Effector memory CD8-positive, alpha-beta T cell (primary cell): ENCODE results near the gene CLEC2A.

Source experiments
- ATAC-seq: fragments of 150-1000 bp; cut with Tn5 transposase; replicated peaks from 2 replicates; pipeline ENCODE4 v1.10.0; 2021; ENCODE audit warnings: mild to moderate bottlenecking, moderate library complexity
- DNase-seq, 3 experiments: peaks; one replicate each; pipeline ENCODE4 v3.0.0; 2021
- H3K27ac Mint-ChIP-seq, 2 donors: one replicate each; pipeline ENCODE4 v1.8.0; 2022; ENCODE audit warnings: mild to moderate bottlenecking in 2 of 2, mixed read lengths in 2 of 2, moderate library complexity in 2 of 2
- H3K27me3 Mint-ChIP-seq, 2 donors: one replicate each; pipeline ENCODE4 v1.8.0; 2022; ENCODE audit warnings: mixed read lengths in 2 of 2
- H3K36me3 Mint-ChIP-seq: one replicate; pipeline ENCODE4 v1.8.0; 2022; ENCODE audit warnings: mild to moderate bottlenecking, moderate library complexity, mixed read lengths; ENCODE audit not compliant: insufficient read depth
- H3K4me1 Mint-ChIP-seq, 2 donors: one replicate each; pipeline ENCODE4 v1.8.0; 2022; ENCODE audit warnings: low read depth in 2 of 2, mixed read lengths in 2 of 2
- H3K4me3 Mint-ChIP-seq, 2 donors: one replicate each; pipeline ENCODE4 v1.8.0; 2022; ENCODE audit warnings: mild to moderate bottlenecking in 2 of 2, mixed read lengths in 2 of 2, moderate library complexity in 2 of 2
- H3K9me3 Mint-ChIP-seq, 2 donors: one replicate each; pipeline ENCODE4 v1.8.0; 2022; ENCODE audit warnings: mixed read lengths in 2 of 2

The CLEC2A gene

DNA sequence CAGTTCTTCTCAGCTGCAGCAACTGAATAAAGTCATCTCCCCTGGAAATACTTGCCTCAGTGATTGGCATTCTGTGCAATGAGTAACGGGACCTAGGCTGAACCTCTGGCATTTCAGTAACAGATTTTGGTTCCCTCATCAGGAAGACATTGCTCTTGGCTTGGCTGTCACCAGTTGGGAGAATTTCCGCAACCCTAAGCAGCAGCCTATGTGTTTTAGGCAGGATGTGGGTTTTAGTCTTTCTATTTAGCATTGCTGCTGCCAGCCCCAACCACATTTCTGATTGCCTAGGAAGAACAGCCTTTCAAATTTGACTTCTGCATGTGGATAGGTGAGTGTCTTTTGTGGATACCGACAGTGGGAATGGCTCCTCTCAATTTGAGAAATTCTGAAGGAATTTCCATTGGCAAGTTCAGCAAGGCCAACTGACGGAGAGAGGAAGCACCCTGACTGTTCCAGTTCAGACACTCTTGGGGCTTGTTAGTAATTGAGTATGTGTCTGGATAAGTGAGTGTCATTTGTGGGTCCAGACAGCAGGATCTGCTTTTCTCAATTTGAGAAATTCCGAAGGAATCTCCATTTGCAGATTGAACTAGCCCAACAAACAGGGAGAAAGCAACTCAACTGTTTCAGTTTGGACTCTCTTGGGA, 19.0 kb upstream of the CLEC2A start:
- peaks cover 22 to 32% of the 10 kb centered on the region in 2 donors for H3K4me1 Mint-ChIP-seq
- no peaks in the 10 kb centered on the region for H3K27me3 Mint-ChIP-seq
- peak overlapping the region; percentile 56 to 67 for H3K4me3 Mint-ChIP-seq
- no peaks in the 10 kb centered on the region for H3K9me3 Mint-ChIP-seq
- H3K36me3 Mint-ChIP-seq, result no peaks in the 10 kb centered on the region
- DNase-seq (peak; percentile 25 to 45 (median 27)), ATAC-seq (peak; percentile 94)
- H3K27ac Mint-ChIP-seq, result peak overlapping the region; percentile 69 to 71

- ATAC-seq, result peak; percentile 58
- no peaks in the 10 kb centered on the region for H3K9me3 Mint-ChIP-seq
Observed at GRCh38 chr12:9948606-9949296, 16.6 kb upstream of the CLEC2A start.

GRCh38 chr12:9947674-9948073, 15.5 kb upstream of the CLEC2A start:
- DNase-seq (no peak), ATAC-seq (no peak)
- no peaks in the 10 kb centered on the region for H3K27me3 Mint-ChIP-seq
- H3K4me1 Mint-ChIP-seq, result peaks cover 25 to 43% of the 10 kb centered on the region in 2 donors
- H3K27ac Mint-ChIP-seq, result peak overlapping the region in 1 of 2 donors; percentile 1
- no peaks in the 10 kb centered on the region for H3K9me3 Mint-ChIP-seq
- H3K36me3 Mint-ChIP-seq, result no peaks in the 10 kb centered on the region
- no peak overlapping the region for H3K4me3 Mint-ChIP-seq

More at GRCh38 chr12:9948606-9949296, 16.6 kb upstream of the CLEC2A start:
- no peak for DNase-seq
- Mint-ChIP-seq H3K4me3 (peak overlapping the region in 1 of 2 donors; percentile 25), H3K27ac (peak overlapping the region in 1 of 2 donors; percentile 1), H3K27me3 (no peaks in the 10 kb centered on the region), H3K4me1 (peaks cover 25 to 38% of the 10 kb centered on the region in 2 donors), H3K36me3 (no peaks in the 10 kb centered on the region)

GRCh38 chr12:9944391-9944790, 12.2 kb upstream of the CLEC2A start:
- DNase-seq (no peak), ATAC-seq (no peak)
- peaks cover 11 to 28% of the 10 kb centered on the region in 2 donors for H3K4me1 Mint-ChIP-seq
- peak overlapping the region in 1 of 2 donors; percentile 3 for H3K4me3 Mint-ChIP-seq
- H3K27ac Mint-ChIP-seq, result no peak overlapping the region
- no peaks in the 10 kb centered on the region for H3K36me3 Mint-ChIP-seq
- no peaks in the 10 kb centered on the region for H3K9me3 Mint-ChIP-seq
- H3K27me3 Mint-ChIP-seq, result peaks cover 0 to 11% of the 10 kb centered on the region in 2 donors

GRCh38 chr12:9943240-9943639, 11.1 kb upstream of the CLEC2A start:
- Mint-ChIP-seq H3K36me3 (no peaks in the 10 kb centered on the region), H3K4me1 (peaks cover 5 to 17% of the 10 kb centered on the region in 2 donors), H3K27ac (no peak overlapping the region), H3K27me3 (peaks cover 0 to 22% of the 10 kb centered on the region in 2 donors), H3K4me3 (peak overlapping the region; percentile 61 to 75), H3K9me3 (no peaks in the 10 kb centered on the region)
- DNase-seq (no peak), ATAC-seq (peak; percentile 71)

- H3K27me3 Mint-ChIP-seq, result peaks cover 0 to 22% of the 10 kb centered on the region in 2 donors
Observed at GRCh38 chr12:9941838-9942237, 9.7 kb upstream of the CLEC2A start.

DNA sequence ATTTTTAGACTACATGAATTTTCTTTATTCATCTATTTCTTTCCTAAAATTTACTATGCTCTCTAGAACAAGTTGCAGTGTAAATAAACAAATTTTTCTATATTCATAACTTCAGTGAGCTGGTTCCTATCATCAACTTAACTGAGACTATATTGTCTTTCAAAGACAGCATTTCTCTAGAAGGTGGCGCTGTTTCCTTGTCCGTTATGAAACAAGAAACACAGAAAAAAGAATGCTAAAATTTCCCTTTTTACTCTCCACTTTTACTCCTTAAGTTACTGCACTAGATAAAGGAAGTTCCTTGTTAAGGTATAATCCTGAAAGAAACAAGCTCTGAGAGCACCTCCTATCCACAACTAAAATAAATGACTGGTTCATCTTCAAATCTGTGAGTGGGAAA, 8.2 kb upstream of the CLEC2A start:
- Mint-ChIP-seq H3K9me3 (no peaks in the 10 kb centered on the region), H3K36me3 (no peaks in the 10 kb centered on the region), H3K4me1 (peaks cover 4 to 11% of the 10 kb centered on the region in 2 donors), H3K27ac (no peak overlapping the region), H3K4me3 (no peak overlapping the region), H3K27me3 (peaks cover 0 to 22% of the 10 kb centered on the region in 2 donors)
- DNase-seq, result no peak
- ATAC-seq, result no peak

More at GRCh38 chr12:9941838-9942237, 9.7 kb upstream of the CLEC2A start:
- no peak overlapping the region for H3K27ac Mint-ChIP-seq
- ATAC-seq, result no peak
- H3K9me3 Mint-ChIP-seq, result no peaks in the 10 kb centered on the region
- H3K4me1 Mint-ChIP-seq, result peaks cover 4 to 11% of the 10 kb centered on the region in 2 donors
- DNase-seq, result no peak
- no peak overlapping the region for H3K4me3 Mint-ChIP-seq
- H3K36me3 Mint-ChIP-seq, result no peaks in the 10 kb centered on the region

GRCh38 chr12:9936591-9936990, 4.4 kb upstream of the CLEC2A start:
- Mint-ChIP-seq H3K4me1 (no peaks in the 10 kb centered on the region), H3K9me3 (no peaks in the 10 kb centered on the region), H3K27ac (no peak overlapping the region), H3K27me3 (peaks cover 12 to 22% of the 10 kb centered on the region in 2 donors), H3K4me3 (no peak overlapping the region), H3K36me3 (no peaks in the 10 kb centered on the region)
- ATAC-seq (no peak), DNase-seq (no peak)

DNA sequence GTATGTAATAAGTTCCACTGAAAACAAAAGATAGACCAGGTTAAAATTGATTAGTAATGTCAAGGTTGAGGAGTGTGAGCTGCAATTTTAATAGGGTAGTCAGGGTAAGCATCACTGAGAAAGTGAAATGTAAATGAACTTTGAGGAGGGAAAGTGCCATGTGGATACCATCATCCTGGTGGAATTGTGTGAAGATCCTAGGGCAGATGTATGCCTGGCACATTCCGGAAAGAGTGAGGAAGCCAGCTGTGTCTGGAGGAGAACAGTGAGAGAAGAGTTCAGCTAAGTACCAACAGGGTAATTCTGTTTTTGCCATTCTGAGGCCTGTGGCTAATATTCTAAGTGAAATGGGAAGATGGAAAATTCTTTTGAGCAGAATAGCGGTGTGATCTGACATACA, 2.9 kb upstream of the CLEC2A start:
- no peak overlapping the region for H3K4me3 Mint-ChIP-seq
- H3K36me3 Mint-ChIP-seq, result no peaks in the 10 kb centered on the region
- no peaks in the 10 kb centered on the region for H3K9me3 Mint-ChIP-seq
- no peaks in the 10 kb centered on the region for H3K4me1 Mint-ChIP-seq
- H3K27ac Mint-ChIP-seq, result no peak overlapping the region
- peaks cover 23 to 26% of the 10 kb centered on the region in 2 donors for H3K27me3 Mint-ChIP-seq
- no peak for DNase-seq
- ATAC-seq, result no peak

DNA sequence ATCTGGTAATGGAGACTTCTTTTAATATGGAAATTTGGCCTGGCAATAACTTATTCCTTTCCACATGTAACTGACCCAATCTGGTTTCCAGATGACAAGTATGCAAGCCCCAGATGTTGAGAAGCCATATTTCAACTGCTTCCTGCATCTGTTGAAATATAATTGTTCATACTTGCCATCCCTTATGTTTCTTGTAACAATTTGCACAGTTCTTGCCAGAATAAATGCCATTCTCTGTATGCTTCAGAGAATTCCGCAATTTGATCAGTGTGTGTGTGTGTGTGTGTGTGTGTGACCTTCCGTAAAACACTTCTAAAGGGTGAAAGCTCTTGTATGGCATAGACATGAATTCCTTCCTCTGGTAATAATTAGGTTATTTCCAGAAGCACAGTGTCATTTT, 1.8 kb upstream of the CLEC2A start:
- Mint-ChIP-seq H3K4me3 (no peak overlapping the region), H3K9me3 (no peaks in the 10 kb centered on the region), H3K4me1 (no peaks in the 10 kb centered on the region), H3K27ac (no peak overlapping the region), H3K36me3 (no peaks in the 10 kb centered on the region), H3K27me3 (peaks cover 19 to 25% of the 10 kb centered on the region in 2 donors)
- no peak for ATAC-seq
- DNase-seq, result no peak

DNA sequence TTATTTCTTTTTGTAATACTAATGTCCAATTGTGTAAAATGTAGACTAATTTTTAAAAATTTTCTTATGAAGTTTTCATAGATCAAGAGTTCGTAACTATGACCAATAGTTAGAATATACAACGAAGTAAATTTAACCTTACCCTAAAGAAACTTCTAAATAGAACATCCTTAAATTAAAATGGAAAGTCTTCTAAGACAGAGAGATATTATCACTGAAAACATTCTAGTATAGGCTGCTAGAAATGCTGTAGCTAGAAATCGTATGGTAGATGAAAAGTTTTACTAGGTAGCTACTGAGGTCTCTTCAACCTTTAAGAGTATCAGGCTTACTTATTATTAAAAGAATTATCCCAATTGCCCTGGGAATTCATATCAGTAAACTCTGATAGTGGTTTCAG, 925 bp downstream of the CLEC2A start:
- no peak overlapping the region for H3K27ac Mint-ChIP-seq
- peaks cover 18 to 34% of the 10 kb centered on the region in 2 donors for H3K27me3 Mint-ChIP-seq
- H3K4me3 Mint-ChIP-seq, result no peak overlapping the region
- ATAC-seq (no peak), DNase-seq (no peak)
- no peaks in the 10 kb centered on the region for H3K9me3 Mint-ChIP-seq
- H3K4me1 Mint-ChIP-seq, result no peaks in the 10 kb centered on the region
- no peaks in the 10 kb centered on the region for H3K36me3 Mint-ChIP-seq

DNA sequence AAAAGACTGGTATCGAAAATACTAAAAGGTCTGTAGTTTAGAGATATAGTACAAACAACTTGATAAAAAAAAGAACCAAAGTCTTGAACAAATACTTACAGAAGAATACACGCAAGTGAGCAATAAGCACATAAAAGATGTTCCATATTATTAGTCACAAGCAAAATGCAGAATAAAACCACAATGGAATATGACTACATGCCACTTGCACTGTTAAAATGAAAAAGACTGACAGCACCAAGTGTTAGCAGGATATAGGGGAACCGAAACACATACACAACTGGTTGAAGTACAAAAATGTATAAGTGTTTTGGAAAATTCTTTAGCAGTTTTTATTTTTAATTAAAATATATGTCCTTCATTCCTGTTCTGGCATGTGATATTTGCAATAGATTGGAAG, 3.6 kb downstream of the CLEC2A start:
- H3K9me3 Mint-ChIP-seq, result no peaks in the 10 kb centered on the region
- ATAC-seq (no peak), DNase-seq (no peak)
- no peaks in the 10 kb centered on the region for H3K36me3 Mint-ChIP-seq
- H3K4me1 Mint-ChIP-seq, result peaks cover 3 to 4% of the 10 kb centered on the region in 2 donors
- no peak overlapping the region for H3K4me3 Mint-ChIP-seq
- H3K27me3 Mint-ChIP-seq, result peaks cover 18 to 34% of the 10 kb centered on the region in 2 donors
- H3K27ac Mint-ChIP-seq, result no peak overlapping the region

GRCh38 chr12:9926876-9927275, 5.3 kb downstream of the CLEC2A start:
- H3K4me3 Mint-ChIP-seq, result no peak overlapping the region
- H3K27me3 Mint-ChIP-seq, result peaks cover 14 to 25% of the 10 kb centered on the region in 2 donors
- no peak overlapping the region for H3K27ac Mint-ChIP-seq
- no peaks in the 10 kb centered on the region for H3K9me3 Mint-ChIP-seq
- DNase-seq (no peak), ATAC-seq (no peak)
- H3K36me3 Mint-ChIP-seq, result no peaks in the 10 kb centered on the region
- H3K4me1 Mint-ChIP-seq, result peaks cover 4 to 12% of the 10 kb centered on the region in 2 donors
